SK-N-MC (cell line): ENCODE data around the gene GATAD2A.

Experiments used
- EZH2 ChIP-seq: fragments of 200-600 bp; sonication (generic); IDR thresholded peaks from one replicate; pipeline ENCODE4 v1.6.1; 2017; ENCODE audit warnings: antibody characterized with exemption
- FOXP2 ChIP-seq: optimal IDR thresholded peaks from 2 replicates; pipeline ENCODE3; 2011; ENCODE audit warnings: mild to moderate bottlenecking, moderate library complexity; ENCODE audit not compliant: insufficient read depth; ENCODE audit errors: extremely low read length, control extremely low read depth
- POLR2AphosphoS5 ChIP-seq: IDR thresholded peaks from 2 replicates; pipeline ENCODE4 v1.6.1; 2012; ENCODE audit warnings: mild to moderate bottlenecking, low read depth, low read length, borderline replicate concordance

DNA sequence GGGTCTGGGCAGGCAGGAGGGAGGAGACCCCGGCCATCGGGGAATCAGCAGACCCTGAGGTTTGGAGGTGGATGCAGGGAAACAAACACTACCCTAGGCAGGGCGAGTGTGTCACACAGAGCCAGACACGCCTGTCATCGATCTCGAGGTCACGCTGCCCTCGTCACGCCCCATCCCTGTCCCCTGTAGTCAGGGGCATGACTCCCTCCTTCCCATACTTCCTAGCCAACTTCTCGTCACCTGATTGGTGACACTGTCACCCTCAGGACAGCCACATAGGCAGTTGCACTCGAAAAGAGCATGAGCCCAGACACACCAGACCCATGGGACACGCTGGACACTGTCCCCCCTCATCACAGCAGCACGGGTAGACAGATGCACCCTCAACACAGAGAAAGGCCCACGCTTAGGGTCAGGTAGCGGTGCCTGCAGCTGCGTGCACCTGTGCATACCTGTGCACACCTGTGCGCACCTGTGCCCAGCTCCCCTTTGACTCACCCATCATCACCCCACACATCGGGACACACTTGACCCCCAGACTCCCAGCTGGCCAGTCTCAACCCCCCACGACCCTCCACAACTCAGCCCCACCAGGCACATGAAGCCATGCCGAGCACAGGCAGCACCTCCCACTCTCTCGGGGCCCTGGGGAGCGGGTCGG, 144.5 kb downstream of the GATAD2A start:
- no peak for TF ChIP-seq EZH2
- no peak for TF ChIP-seq POLR2AphosphoS5
- TF ChIP-seq FOXP2, result no peak
